HUES6 (cell line): Measurements from ENCODE around the gene C22orf15.
A peak's percentile ranks its signal among the peaks of the same experiment; 100 is the strongest.

Source experiments
- H3K27ac ChIP-seq: 2 replicates; pipeline ENCODE4 v1.7.0; 2013; ENCODE audit warnings: low read depth, mild to moderate bottlenecking, low read length, inconsistent platforms
- H3K27me3 ChIP-seq: 2 replicates; pipeline ENCODE4 v1.6.1; 2013; ENCODE audit warnings: low read length; ENCODE audit not compliant: control insufficient read depth, insufficient read depth
- H3K36me3 ChIP-seq: 2 replicates; pipeline ENCODE4 v1.6.1; 2013; ENCODE audit warnings: low read length; ENCODE audit not compliant: control insufficient read depth, insufficient read depth
- H3K4me1 ChIP-seq: 2 replicates; pipeline ENCODE4 v1.6.1; 2013; ENCODE audit warnings: low read length; ENCODE audit not compliant: control insufficient read depth, insufficient read depth
- H3K4me3 ChIP-seq: 2 replicates; pipeline ENCODE4 v1.5.1; 2013; ENCODE audit warnings: low read depth, low read length
- H3K9ac ChIP-seq: one replicate; pipeline ENCODE4 v1.6.1; 2013; ENCODE audit warnings: mild to moderate bottlenecking, low read length
- H3K9me3 ChIP-seq: 2 replicates; pipeline ENCODE4 v1.6.1; 2013; ENCODE audit warnings: low read depth, low read length; ENCODE audit not compliant: control insufficient read depth, insufficient read depth

Gene C22orf15

GRCh38 chr22:23764899-23765881, 2.4 kb downstream of the C22orf15 start:
- no peak overlapping the region for H3K9ac ChIP-seq
- no peaks in the 10 kb centered on the region for H3K9me3 ChIP-seq
- H3K36me3 ChIP-seq: peaks cover 14% of the 10 kb centered on the region
- H3K4me3 ChIP-seq: no peak overlapping the region
- peaks cover 9% of the 10 kb centered on the region for H3K27me3 ChIP-seq
- H3K4me1 ChIP-seq: peaks cover 35% of the 10 kb centered on the region
- H3K27ac ChIP-seq: no peak overlapping the region

- H3K4me1 ChIP-seq: peaks cover 39% of the 10 kb centered on the region
- H3K4me3 ChIP-seq: peak overlapping the region; percentile 86
- peak overlapping the region; percentile 80 for H3K9ac ChIP-seq
- 0 out of 2 replicates have a peak overlapping the region, but pooled peaks have one; percentile 3 for H3K27ac ChIP-seq
- H3K9me3 ChIP-seq: no peaks in the 10 kb centered on the region
- peaks cover 9% of the 10 kb centered on the region for H3K27me3 ChIP-seq
- peaks cover 14% of the 10 kb centered on the region for H3K36me3 ChIP-seq
Measured at GRCh38 chr22:23767303-23767672, 4.5 kb downstream of the C22orf15 start.

- Histone ChIP-seq H3K27me3 (peaks cover 10% of the 10 kb centered on the region), H3K27ac (0 out of 2 replicates have a peak within 1 kb of the TSS, but pooled peaks have one; percentile 3), H3K9me3 (no peaks in the 10 kb centered on the region), H3K9ac (peak within 1 kb of the TSS; percentile 80), H3K4me3 (peak within 1 kb of the TSS; percentile 86), H3K36me3 (peaks cover 14% of the 10 kb centered on the region), H3K4me1 (peaks cover 37% of the 10 kb centered on the region)
Measured at GRCh38 chr22:23767673-23768548, 5.1 kb downstream of the C22orf15 start, which contains the start of gene CHCHD10. Gene CHCHD10, minus strand, starts transcription at chr22:23767972. Its CDS starts 98 bp downstream, at chr22:23767874.

GRCh38 chr22:23769321-23769965, 6.7 kb downstream of the C22orf15 start:
- Histone ChIP-seq H3K9me3 (no peaks in the 10 kb centered on the region), H3K27me3 (peaks cover 25% of the 10 kb centered on the region), H3K27ac (no peak overlapping the region), H3K36me3 (peaks cover 12% of the 10 kb centered on the region), H3K4me1 (peaks cover 32% of the 10 kb centered on the region), H3K9ac (no peak overlapping the region), H3K4me3 (no peak overlapping the region)

GRCh38 chr22:23772315-23772648, 9.5 kb downstream of the C22orf15 start:
- Histone ChIP-seq H3K27ac (no peak overlapping the region), H3K4me3 (peak overlapping the region; percentile 46), H3K4me1 (peaks cover 24% of the 10 kb centered on the region), H3K9me3 (no peaks in the 10 kb centered on the region), H3K36me3 (no peaks in the 10 kb centered on the region), H3K9ac (no peak overlapping the region), H3K27me3 (peaks cover 35% of the 10 kb centered on the region)

- Histone ChIP-seq H3K9ac (peak within 1 kb of the TSS; percentile 46), H3K27ac (no peak within 1 kb of the TSS), H3K36me3 (no peaks in the 10 kb centered on the region), H3K9me3 (no peaks in the 10 kb centered on the region), H3K4me1 (peaks cover 24% of the 10 kb centered on the region), H3K4me3 (peak within 1 kb of the TSS; percentile 73), H3K27me3 (peaks cover 38% of the 10 kb centered on the region)
Measured at GRCh38 chr22:23772649-23773473, 10.1 kb downstream of the C22orf15 start, which contains the start of gene MMP11. Gene MMP11, plus strand, starts transcription at chr22:23772849. Its CDS starts 22 bp downstream, at chr22:23772871.

- Histone ChIP-seq H3K9ac (no peak overlapping the region), H3K27ac (no peak overlapping the region), H3K27me3 (peaks cover 38% of the 10 kb centered on the region), H3K9me3 (no peaks in the 10 kb centered on the region), H3K36me3 (no peaks in the 10 kb centered on the region), H3K4me3 (peak overlapping the region; percentile 73), H3K4me1 (peaks cover 24% of the 10 kb centered on the region)
Measured at GRCh38 chr22:23773483-23774113, 10.8 kb downstream of the C22orf15 start.

GRCh38 chr22:23774114-23774921, 11.5 kb downstream of the C22orf15 start:
- peaks cover 33% of the 10 kb centered on the region for H3K27me3 ChIP-seq
- no peak overlapping the region for H3K27ac ChIP-seq
- H3K4me3 ChIP-seq: no peak overlapping the region
- no peaks in the 10 kb centered on the region for H3K9me3 ChIP-seq
- no peaks in the 10 kb centered on the region for H3K36me3 ChIP-seq
- peaks cover 20% of the 10 kb centered on the region for H3K4me1 ChIP-seq
- no peak overlapping the region for H3K9ac ChIP-seq

GRCh38 chr22:23774922-23775436, 12.2 kb downstream of the C22orf15 start:
- Histone ChIP-seq H3K9me3 (no peaks in the 10 kb centered on the region), H3K4me3 (no peak overlapping the region), H3K27me3 (peaks cover 29% of the 10 kb centered on the region), H3K27ac (no peak overlapping the region), H3K36me3 (no peaks in the 10 kb centered on the region), H3K9ac (no peak overlapping the region), H3K4me1 (peaks cover 16% of the 10 kb centered on the region)
